H9 (cell line): ENCODE results near the gene TBX5. TPM values are rescaled to one million over a fixed set of nuclear protein-coding genes. Genes with fewer than 3 reads are reported as not detected.

Source experiments
- DNase-seq: peaks from one replicate; pipeline ENCODE4 v3.0.0-alpha.2; 2017
- H2AFZ ChIP-seq: one replicate; pipeline ENCODE4 v1.6.1; 2013; ENCODE audit warnings: mild to moderate bottlenecking, low read length, control low read depth, moderate library complexity
- H2AK5ac ChIP-seq: 2 replicates; pipeline ENCODE4 v1.6.1; 2013; ENCODE audit warnings: low read length, control low read depth, mixed read lengths; ENCODE audit not compliant: insufficient read length
- H2BK120ac ChIP-seq: one replicate; pipeline ENCODE4 v1.6.1; 2013; ENCODE audit warnings: low read depth, mild to moderate bottlenecking, low read length, control low read depth, inconsistent platforms; ENCODE audit not compliant: poor library complexity, severe bottlenecking
- H2BK12ac ChIP-seq: 2 replicates; pipeline ENCODE4 v1.6.1; 2013; ENCODE audit warnings: low read length, control low read depth, mixed read lengths, low read depth; ENCODE audit not compliant: insufficient read length
- H2BK15ac ChIP-seq: 2 replicates; pipeline ENCODE4 v1.6.1; 2013; ENCODE audit warnings: low read depth, low read length, control low read depth
- H2BK20ac ChIP-seq: one replicate; pipeline ENCODE4 v1.6.1; 2013; ENCODE audit warnings: low read depth, mild to moderate bottlenecking, low read length, control low read depth, inconsistent platforms; ENCODE audit not compliant: poor library complexity, severe bottlenecking
- H2BK5ac ChIP-seq: 2 replicates; pipeline ENCODE4 v1.6.1; 2013; ENCODE audit warnings: low read length, control low read depth, mixed read lengths; ENCODE audit not compliant: insufficient read length
- H3K14ac ChIP-seq: 2 replicates; pipeline ENCODE4 v1.6.1; 2013; ENCODE audit warnings: low read length, control low read depth; ENCODE audit not compliant: insufficient read depth
- H3K18ac ChIP-seq: 2 replicates; pipeline ENCODE4 v1.6.1; 2013; ENCODE audit warnings: low read depth, mild to moderate bottlenecking, mixed read lengths, low read length, control low read depth; ENCODE audit not compliant: insufficient read length
- H3K23ac ChIP-seq: 2 replicates; pipeline ENCODE4 v1.6.1; 2013; ENCODE audit warnings: low read length, control low read depth, mixed read lengths, low read depth; ENCODE audit not compliant: insufficient read length
- H3K23me2 ChIP-seq: 2 replicates; pipeline ENCODE4 v1.6.1; 2013; ENCODE audit warnings: low read depth, mild to moderate bottlenecking, mixed read lengths, low read length, control low read depth; ENCODE audit not compliant: insufficient read length, poor library complexity, severe bottlenecking
- H3K27ac ChIP-seq: 2 replicates; pipeline ENCODE4 v1.5.1; 2013; ENCODE audit warnings: low read length, control low read depth, mixed read lengths, low read depth; ENCODE audit not compliant: insufficient read length
- H3K27me3 ChIP-seq: 2 replicates; pipeline ENCODE4 v1.6.1; 2013; ENCODE audit warnings: low read length, control low read depth, inconsistent platforms; ENCODE audit not compliant: insufficient read depth
- H3K4ac ChIP-seq: 2 replicates; pipeline ENCODE4 v1.6.1; 2013; ENCODE audit warnings: low read depth, mild to moderate bottlenecking, control low read depth, inconsistent platforms, low read length, moderate library complexity
- H3K4me1 ChIP-seq: 2 replicates; pipeline ENCODE4 v1.6.1; 2013; ENCODE audit warnings: low read length, control low read depth, inconsistent platforms; ENCODE audit not compliant: insufficient read depth
- H3K4me2 ChIP-seq: 2 replicates; pipeline ENCODE4 v1.6.1; 2013; ENCODE audit warnings: low read length, control low read depth, mixed read lengths; ENCODE audit not compliant: insufficient read length, insufficient read depth
- H3K56ac ChIP-seq: 2 replicates; pipeline ENCODE4 v1.6.1; 2013; ENCODE audit warnings: low read depth, mild to moderate bottlenecking, mixed read lengths, low read length, control low read depth; ENCODE audit not compliant: insufficient read length
- H3K79me1 ChIP-seq: 2 replicates; pipeline ENCODE4 v1.6.1; 2013; ENCODE audit warnings: low read depth, mild to moderate bottlenecking, moderate library complexity, low read length, control low read depth, inconsistent platforms; ENCODE audit not compliant: insufficient read depth, poor library complexity, severe bottlenecking
- H3K79me2 ChIP-seq: 2 replicates; pipeline ENCODE4 v1.6.1; 2013; ENCODE audit warnings: low read length, control low read depth, inconsistent platforms; ENCODE audit not compliant: insufficient read depth
- H3K9ac ChIP-seq: 2 replicates; pipeline ENCODE4 v1.6.1; 2013; ENCODE audit warnings: low read length, control low read depth, mixed read lengths; ENCODE audit not compliant: insufficient read length; ENCODE audit errors: extremely low read depth
- H3K9me3 ChIP-seq: one replicate; pipeline ENCODE4 v1.6.1; 2013; ENCODE audit warnings: low read depth, low read length, inconsistent platforms; ENCODE audit not compliant: control insufficient read depth
- H3T11ph ChIP-seq: one replicate; pipeline ENCODE4 v1.6.1; 2013; ENCODE audit warnings: mild to moderate bottlenecking, low read length, control low read depth, inconsistent platforms
- H4K20me1 ChIP-seq: one replicate; pipeline ENCODE4 v1.6.1; 2013; ENCODE audit not compliant: control insufficient read depth, insufficient read length, insufficient read depth
- H4K5ac ChIP-seq: 2 replicates; pipeline ENCODE4 v1.6.1; 2013; ENCODE audit warnings: low read depth, mild to moderate bottlenecking, mixed read lengths, low read length, control low read depth; ENCODE audit not compliant: insufficient read length
- H4K8ac ChIP-seq: replicated peaks from 2 replicates; pipeline ENCODE4 v1.6.1; 2013; ENCODE audit warnings: low read length, control low read depth, mixed read lengths, low read depth; ENCODE audit not compliant: insufficient read length
- H4K91ac ChIP-seq: 2 replicates; pipeline ENCODE4 v1.6.1; 2013; ENCODE audit warnings: low read depth, mild to moderate bottlenecking, moderate library complexity, mixed read lengths, low read length, control low read depth; ENCODE audit not compliant: insufficient read length
- H3K27ac Mint-ChIP-seq, 3 experiments: 2 replicates in 2 of 3; 3 replicates in 1 of 3; pipeline ENCODE4 v1.8.0; 2020 to 2021; ENCODE audit warnings: mixed read lengths in 3 of 3, mild to moderate bottlenecking in 1 of 3, moderate library complexity in 1 of 3
- H3K27me3 Mint-ChIP-seq: 2 replicates; pipeline ENCODE4 v1.8.0; 2021; ENCODE audit warnings: low read depth, mild to moderate bottlenecking, moderate library complexity, mixed read lengths
- H3K36me3 Mint-ChIP-seq, 3 experiments: 2 replicates in 2 of 3; 3 replicates in 1 of 3; pipeline ENCODE4 v1.8.0; 2020 to 2021; ENCODE audit warnings: low read depth in 3 of 3, mixed read lengths in 3 of 3; ENCODE audit not compliant: insufficient read depth in 1 of 3
- H3K4me1 Mint-ChIP-seq, 2 experiments: 2 replicates each; pipeline ENCODE4 v1.8.0; 2020; ENCODE audit warnings: mixed read lengths in 2 of 2
- H3K4me3 Mint-ChIP-seq, 2 experiments: 2 replicates in 1 of 2; 3 replicates in 1 of 2; pipeline ENCODE4 v1.8.0; 2020 to 2021; ENCODE audit warnings: mild to moderate bottlenecking in 2 of 2, mixed read lengths in 2 of 2, moderate library complexity in 1 of 2
- H3K9me3 Mint-ChIP-seq, 2 experiments: 2 replicates in 1 of 2; 3 replicates in 1 of 2; pipeline ENCODE4 v1.8.0; 2020; ENCODE audit warnings: mild to moderate bottlenecking in 2 of 2, mixed read lengths in 2 of 2, moderate library complexity in 1 of 2
- CTCF ChIP-seq: fragments of 200-600 bp; sonication (generic); conservative IDR thresholded peaks from 3 replicates; pipeline ENCODE4 v1.8.0; 2021; ENCODE audit warnings: antibody characterized with exemption, mild to moderate bottlenecking
- WGBS: extraction: QIAGEN DNeasy Blood & Tissue Kit; methylation state at CpG from one replicate; pipeline ENCODE4 v1.1.7; 2013; ENCODE audit warnings: missing lambda C conversion rate, low lambda C conversion rate, mixed read lengths; ENCODE audit not compliant: insufficient read length; ENCODE audit errors: extremely low coverage; 5-methylcytosine and 5-hydroxymethylcytosine counted together
- total RNA-seq: library from RNA; stranded (reverse); gene quantifications from 2 replicates; pipeline ENCODE4 v1.2.1, GENCODE V29; 2021

The TBX5 gene
- total RNA-seq, 1 experiment from 2014 or later = not detected

GRCh38 chr12:114409852-114410600, 4.1 kb upstream of the TBX5 start:
- Mint-ChIP-seq H3K9me3 (peaks cover 0 to 11% of the 10 kb centered on the region in 2 experiments; a peak in 2 of 5 replicates), H3K4me1 (peaks cover 25 to 50% of the 10 kb centered on the region in 2 experiments), H3K27ac (no peak overlapping the region; a peak in 1 of 7 replicates), H3K4me3 (peak overlapping the region in 1 of 2 experiments; percentile 72; a peak in 3 of 5 replicates), H3K36me3 (no peaks in the 10 kb centered on the region), H3K27me3 (peaks cover 100% of the 10 kb centered on the region)
- no peaks in the 10 kb centered on the region for H3K79me2 ChIP-seq
- no peak overlapping the region for H4K8ac ChIP-seq
- no peaks in the 10 kb centered on the region for H3K23me2 ChIP-seq
- no peak overlapping the region for H3K9ac ChIP-seq
- H3K23ac ChIP-seq = no peak overlapping the region
- no peak overlapping the region for H2BK5ac ChIP-seq
- H3K27me3 ChIP-seq = peaks cover 100% of the 10 kb centered on the region
- no peak overlapping the region for H3K56ac ChIP-seq
- no peaks in the 10 kb centered on the region for H4K20me1 ChIP-seq
- no CpG with 5 or more reads among the region's 12 CpGs for WGBS
- no peaks in the 10 kb centered on the region; the same call in 1 of the 2 replicates for H3K4me1 ChIP-seq
- H3K79me1 ChIP-seq = no peaks in the 10 kb centered on the region
- DNase-seq = peak; percentile 22
- no peak overlapping the region for H2AFZ ChIP-seq
- no peak overlapping the region for H2BK15ac ChIP-seq
- H3K4me2 ChIP-seq = peak overlapping the region; percentile 54
- no peak overlapping the region for H3T11ph ChIP-seq
- H4K91ac ChIP-seq = no peak overlapping the region
- no peak overlapping the region for H3K14ac ChIP-seq
- H2BK20ac ChIP-seq = no peak overlapping the region
- H3K18ac ChIP-seq = no peak overlapping the region
- TF ChIP-seq CTCF = no peak
- H2AK5ac ChIP-seq = no peak overlapping the region
- H3K9me3 ChIP-seq = no peaks in the 10 kb centered on the region
- no peak overlapping the region for H3K27ac ChIP-seq
- H4K5ac ChIP-seq = no peak overlapping the region
- no peak overlapping the region for H3K4ac ChIP-seq
- H2BK12ac ChIP-seq = no peak overlapping the region
- no peak overlapping the region for H2BK120ac ChIP-seq
